Umbilical cord (tissue), 2 donors: ENCODE measurements around the gene PNPLA7. TPM values are rescaled to one million over a fixed set of nuclear protein-coding genes. Genes with fewer than 3 reads are reported as not detected.
"Not testable (repeated sequence)": the region's sequence is repeated elsewhere in the genome, so short reads cannot be mapped to it uniquely, and the experiment has no call there.

Experiments used
- DNase-seq: peaks from one replicate; pipeline ENCODE4 v3.0.0-alpha.2; 2015; ENCODE audit warnings: low spot score
- total RNA-seq: library from RNA; depleted of rRNA; stranded (reverse); fragments of >200 nt; gene quantifications from one replicate; pipeline ENCODE4 v1.2.3, GENCODE V29; 2014; ENCODE audit warnings: low replicate concordance; ENCODE audit not compliant: insufficient read depth

The PNPLA7 gene
- total RNA-seq, 1 donor from 2014 or later, result 4.3 TPM

- no peak for DNase-seq
Measured at GRCh38 chr9:137575716-137576411, 25.7 kb upstream of the PNPLA7 start.

GRCh38 chr9:137575364-137575715 lies 25.1 kb upstream of the PNPLA7 start:
- no peak for DNase-seq

GRCh38 chr9:137574192-137574591 lies 24.0 kb upstream of the PNPLA7 start:
- DNase-seq, result no peak

- no peak for DNase-seq
Measured at GRCh38 chr9:137570566-137570965, 20.4 kb upstream of the PNPLA7 start.

GRCh38 chr9:137569609-137570203 lies 19.5 kb upstream of the PNPLA7 start:
- no peak for DNase-seq

GRCh38 chr9:137568445-137568844 lies 18.2 kb upstream of the PNPLA7 start:
- DNase-seq, result not testable (repeated sequence)

- no peak for DNase-seq
Measured at GRCh38 chr9:137564817-137565411, 14.7 kb upstream of the PNPLA7 start.

GRCh38 chr9:137564134-137564533 lies 13.9 kb upstream of the PNPLA7 start:
- DNase-seq, result no peak

- DNase-seq, result no peak
Measured at GRCh38 chr9:137558127-137558526, 7.9 kb upstream of the PNPLA7 start.

GRCh38 chr9:137556069-137556838 lies 6.1 kb upstream of the PNPLA7 start:
- DNase-seq, result no peak

GRCh38 chr9:137555179-137555578 lies 5.0 kb upstream of the PNPLA7 start:
- no peak for DNase-seq

- no peak for DNase-seq
Measured at GRCh38 chr9:137554349-137554748, 4.1 kb upstream of the PNPLA7 start.

GRCh38 chr9:137553654-137554053 lies 3.5 kb upstream of the PNPLA7 start:
- DNase-seq, result not testable (repeated sequence)

- DNase-seq, result no peak
Measured at GRCh38 chr9:137552022-137552768, 2.0 kb upstream of the PNPLA7 start.

GRCh38 chr9:137551264-137552021 lies 1.2 kb upstream of the PNPLA7 start, which contains the start of gene MRPL41:
TSS of gene MRPL41 (plus strand) at chr9:137551879. CDS start at chr9:137552082, 203 bp downstream.
- peak; percentile 89 for DNase-seq

- not testable (repeated sequence) for DNase-seq
Measured at GRCh38 chr9:137550958-137551263, 709 bp upstream of the PNPLA7 start.

- DNase-seq, result peak; percentile 12
Measured at GRCh38 chr9:137547687-137548543, 2.3 kb downstream of the PNPLA7 start.

- peak; percentile 84 for DNase-seq
Measured at GRCh38 chr9:137545123-137545522, 5.1 kb downstream of the PNPLA7 start.

- peak; percentile 59 for DNase-seq
Measured at GRCh38 chr9:137544176-137544760, 5.9 kb downstream of the PNPLA7 start.
